ENCODE results near the gene SERAC1.

SERAC1 gene

DNA sequence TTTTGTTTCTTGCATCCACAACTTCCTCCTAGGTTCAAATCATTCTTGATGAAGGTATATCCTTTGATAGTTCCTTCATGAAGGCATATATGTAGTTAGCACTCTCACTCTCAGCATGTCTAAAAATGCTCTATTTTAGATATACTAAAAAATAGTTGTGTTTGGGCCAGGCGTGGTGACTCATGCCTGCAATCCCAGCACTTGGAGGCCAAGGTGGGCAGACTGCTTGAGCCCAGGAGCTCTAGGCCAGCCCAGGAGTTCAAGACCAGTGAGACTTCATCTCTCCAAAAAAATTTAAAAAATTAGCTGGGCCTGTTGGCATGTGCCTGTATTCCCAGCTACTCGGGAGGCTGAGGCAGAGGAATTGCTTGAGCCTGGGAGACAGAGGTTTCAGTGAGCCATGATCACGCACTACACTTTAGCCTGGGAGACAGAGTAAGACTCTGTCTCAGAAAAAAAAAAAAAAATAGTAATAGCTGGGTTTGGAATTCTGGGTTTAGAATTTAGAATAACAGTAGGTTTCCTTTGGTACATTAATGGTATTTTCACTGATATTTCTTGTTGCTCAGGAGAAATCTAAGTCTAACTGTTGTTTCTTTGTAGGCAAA is 7.0 kb downstream of the SERAC1 start:
- no peak overlapping the region for H3K27ac ChIP-seq
- ChIA-PET POLR2A (ENCODE audit: low non-redundant PET) (no interaction called here), CTCF (interaction anchor here (0.6 to 1.1 kb wide), 2 partner anchors 89 to 216 kb away, joined by 3 to 4 read pairs; no protein-coding TSS in a partner anchor)
- TF ChIP-seq, protein P1, sequence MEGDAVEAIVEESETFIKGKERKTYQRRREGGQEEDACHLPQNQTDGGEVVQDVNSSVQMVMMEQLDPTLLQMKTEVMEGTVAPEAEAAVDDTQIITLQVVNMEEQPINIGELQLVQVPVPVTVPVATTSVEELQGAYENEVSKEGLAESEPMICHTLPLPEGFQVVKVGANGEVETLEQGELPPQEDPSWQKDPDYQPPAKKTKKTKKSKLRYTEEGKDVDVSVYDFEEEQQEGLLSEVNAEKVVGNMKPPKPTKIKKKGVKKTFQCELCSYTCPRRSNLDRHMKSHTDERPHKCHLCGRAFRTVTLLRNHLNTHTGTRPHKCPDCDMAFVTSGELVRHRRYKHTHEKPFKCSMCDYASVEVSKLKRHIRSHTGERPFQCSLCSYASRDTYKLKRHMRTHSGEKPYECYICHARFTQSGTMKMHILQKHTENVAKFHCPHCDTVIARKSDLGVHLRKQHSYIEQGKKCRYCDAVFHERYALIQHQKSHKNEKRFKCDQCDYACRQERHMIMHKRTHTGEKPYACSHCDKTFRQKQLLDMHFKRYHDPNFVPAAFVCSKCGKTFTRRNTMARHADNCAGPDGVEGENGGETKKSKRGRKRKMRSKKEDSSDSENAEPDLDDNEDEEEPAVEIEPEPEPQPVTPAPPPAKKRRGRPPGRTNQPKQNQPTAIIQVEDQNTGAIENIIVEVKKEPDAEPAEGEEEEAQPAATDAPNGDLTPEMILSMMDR (conservative IDR thresholded peaks at IDR 0.05; ENCODE audit: low read depth) = no peak
- no peak for DNase-seq (ENCODE audit: low spot score)

DNA sequence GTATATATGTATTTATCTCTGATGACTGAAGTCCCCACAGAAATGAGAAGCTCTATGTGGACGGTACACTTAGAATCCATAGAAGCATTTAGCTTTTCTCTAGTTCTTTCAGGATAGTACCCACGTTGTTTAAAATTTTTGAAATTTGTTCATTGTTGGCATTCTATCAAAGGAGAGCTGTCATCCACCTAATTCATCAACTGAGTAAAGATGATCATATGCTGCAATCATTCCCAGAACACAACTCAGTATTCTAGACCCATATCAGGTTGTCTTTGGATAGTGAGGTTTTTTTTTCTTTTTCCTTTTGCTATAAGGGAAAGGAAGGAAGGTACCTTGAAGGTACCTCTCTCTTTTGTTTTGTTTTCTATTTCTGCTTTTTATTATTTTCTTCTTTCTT is 9.3 kb downstream of the SERAC1 start:
- CTCF ChIA-PET = no interaction called here
- DNase-seq (ENCODE audit: low spot score) = no peak

DNA sequence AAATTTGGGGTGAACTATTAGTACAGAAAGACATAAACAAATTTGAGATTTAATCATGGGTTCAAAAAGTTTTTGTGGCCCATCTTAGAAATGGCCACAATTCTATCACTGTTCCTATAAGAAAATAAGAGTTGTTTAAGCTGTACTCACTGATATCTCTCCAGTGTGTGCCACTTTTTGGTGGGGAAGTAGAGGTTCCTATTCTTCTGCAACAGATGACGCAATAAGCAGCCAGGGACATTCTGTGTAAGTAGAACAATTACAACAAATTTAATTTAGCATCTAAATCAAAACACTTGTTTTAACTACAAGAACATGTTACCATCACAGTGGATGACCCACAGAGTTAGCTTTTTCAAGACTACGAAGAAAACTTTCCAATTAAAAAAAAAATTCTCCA is 9.9 kb downstream of the SERAC1 start:
- TF ChIP-seq, protein P1 (conservative IDR thresholded peaks at IDR 0.05; ENCODE audit: low read depth) = no peak
- CTCF ChIA-PET = interaction anchor here (0.5 kb wide), 1 partner anchor 10 kb away, joined by 4 read pairs; no protein-coding TSS in a partner anchor
- POLR2A ChIA-PET (ENCODE audit: low non-redundant PET) = no interaction called here
- H3K27ac ChIP-seq = no peak overlapping the region
- no peak for DNase-seq (ENCODE audit: low spot score)

More for the DNA sequence above, 9.3 kb downstream of the SERAC1 start:
- POLR2A ChIA-PET (ENCODE audit: low non-redundant PET) = no interaction called here
- TF ChIP-seq, protein P1 (conservative IDR thresholded peaks at IDR 0.05; ENCODE audit: low read depth) = no peak
- H3K27ac ChIP-seq = no peak overlapping the region

DNA sequence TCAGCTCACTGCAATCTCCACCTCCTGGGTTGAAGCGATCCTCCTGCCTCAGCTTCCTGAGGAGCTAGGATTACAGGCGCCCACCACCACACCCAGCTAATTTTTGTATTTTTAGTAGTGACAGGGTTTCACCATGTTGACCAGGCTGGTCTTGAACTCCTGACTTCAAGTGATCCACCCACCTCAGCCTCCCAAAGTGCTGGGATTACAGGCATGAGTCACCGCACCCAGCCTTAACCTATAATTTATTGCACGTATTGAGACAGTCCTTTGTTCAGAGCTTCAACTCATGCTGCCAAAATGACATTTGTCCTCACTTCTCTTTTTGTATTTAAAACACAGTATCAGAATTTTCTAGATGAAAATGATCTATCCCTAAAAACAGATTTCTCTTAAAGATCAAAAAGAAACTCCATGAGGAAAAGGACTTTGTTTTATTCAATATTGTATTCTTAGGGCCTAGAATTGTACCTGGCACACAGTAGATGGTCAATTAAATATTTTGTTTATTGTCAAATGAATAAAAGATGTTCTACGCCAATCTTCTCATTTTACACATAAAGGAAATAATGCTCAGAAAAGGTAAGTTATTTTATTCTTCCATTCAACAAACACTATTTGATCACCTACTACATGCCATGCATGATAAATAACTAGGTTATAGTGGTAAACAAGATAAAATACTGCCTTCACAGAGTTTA is 10.8 kb downstream of the SERAC1 start:
- H3K27ac ChIP-seq = no peak overlapping the region
- TF ChIP-seq, protein P1 (conservative IDR thresholded peaks at IDR 0.05; ENCODE audit: low read depth) = no peak
- CTCF ChIA-PET = no interaction called here
- POLR2A ChIA-PET (ENCODE audit: low non-redundant PET) = no interaction called here
- DNase-seq (ENCODE audit: low spot score) = no peak

DNA sequence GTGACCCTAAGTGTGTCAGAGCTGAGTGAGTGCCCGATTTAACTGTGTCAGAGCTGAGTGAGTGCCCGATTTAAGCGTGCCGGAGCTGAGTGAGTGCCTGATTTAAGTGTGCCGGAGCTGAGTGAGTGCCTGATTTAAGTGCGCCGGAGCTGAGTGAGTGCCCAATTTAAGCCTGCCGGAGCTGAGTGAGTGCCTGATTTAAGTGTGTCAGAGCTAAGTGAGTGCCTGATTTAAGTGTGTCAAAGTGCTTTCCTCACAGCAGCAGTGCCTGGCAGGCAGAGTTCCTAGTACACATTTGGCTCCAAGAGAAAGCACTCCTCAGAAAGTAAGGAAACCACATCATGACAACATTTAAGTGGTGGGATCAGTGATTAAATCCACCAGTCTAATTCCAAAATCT is 13.2 kb downstream of the SERAC1 start:
- H3K27ac ChIP-seq = no peak overlapping the region
- TF ChIP-seq, protein P1 (conservative IDR thresholded peaks at IDR 0.05; ENCODE audit: low read depth) = no peak
- CTCF ChIA-PET = interaction anchor here (1.0 kb wide), 1 partner anchor 10 kb away, joined by 3 read pairs; no protein-coding TSS in a partner anchor

DNA sequence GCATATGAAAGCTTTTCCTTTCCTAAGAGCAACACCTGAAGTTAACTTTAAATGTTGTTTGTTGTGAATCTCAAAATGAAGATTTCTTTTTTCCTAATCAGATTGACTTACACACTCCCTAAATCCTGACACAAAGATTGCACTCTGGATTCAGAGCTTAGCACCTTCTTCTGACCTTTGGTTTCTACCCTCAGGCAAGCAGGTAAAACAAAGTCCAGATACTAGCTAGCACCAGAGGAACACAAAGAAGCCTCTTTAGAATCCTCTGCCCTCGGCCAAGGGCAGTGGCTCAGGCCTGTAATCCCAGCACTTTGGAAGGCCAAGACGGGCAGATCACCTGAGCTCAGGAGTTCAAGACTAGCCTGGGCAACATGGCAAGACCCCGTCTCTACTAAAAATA is 14.5 kb downstream of the SERAC1 start:
- TF ChIP-seq, protein P1 (conservative IDR thresholded peaks at IDR 0.05; ENCODE audit: low read depth) = no peak
- no peak for DNase-seq (ENCODE audit: low spot score)
- CTCF ChIA-PET = no interaction called here
- H3K27ac ChIP-seq = no peak overlapping the region
- POLR2A ChIA-PET (ENCODE audit: low non-redundant PET) = no interaction called here

More for the DNA sequence above, 13.2 kb downstream of the SERAC1 start:
- no peak for DNase-seq (ENCODE audit: low spot score)
- POLR2A ChIA-PET (ENCODE audit: low non-redundant PET) = no interaction called here
